Stimulated activated CD8-positive, alpha-beta memory T cell treated with anti-CD3 and anti-CD28 coated beads, Interleukin-7, amount 100 ng/mL, for 4 hours (primary cell): ENCODE data around the gene LYG2.
"Not testable (repeated sequence)": the region's sequence is repeated elsewhere in the genome, so short reads cannot be mapped to it uniquely, and the experiment has no call there.

Source experiments
- DNase-seq, 2 donors: peaks; one replicate each; pipeline ENCODE4 v3.0.0-alpha.2; 2020; ENCODE audit warnings: low read depth in 2 of 2

The LYG2 gene, protein sequence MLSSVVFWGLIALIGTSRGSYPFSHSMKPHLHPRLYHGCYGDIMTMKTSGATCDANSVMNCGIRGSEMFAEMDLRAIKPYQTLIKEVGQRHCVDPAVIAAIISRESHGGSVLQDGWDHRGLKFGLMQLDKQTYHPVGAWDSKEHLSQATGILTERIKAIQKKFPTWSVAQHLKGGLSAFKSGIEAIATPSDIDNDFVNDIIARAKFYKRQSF

DNA sequence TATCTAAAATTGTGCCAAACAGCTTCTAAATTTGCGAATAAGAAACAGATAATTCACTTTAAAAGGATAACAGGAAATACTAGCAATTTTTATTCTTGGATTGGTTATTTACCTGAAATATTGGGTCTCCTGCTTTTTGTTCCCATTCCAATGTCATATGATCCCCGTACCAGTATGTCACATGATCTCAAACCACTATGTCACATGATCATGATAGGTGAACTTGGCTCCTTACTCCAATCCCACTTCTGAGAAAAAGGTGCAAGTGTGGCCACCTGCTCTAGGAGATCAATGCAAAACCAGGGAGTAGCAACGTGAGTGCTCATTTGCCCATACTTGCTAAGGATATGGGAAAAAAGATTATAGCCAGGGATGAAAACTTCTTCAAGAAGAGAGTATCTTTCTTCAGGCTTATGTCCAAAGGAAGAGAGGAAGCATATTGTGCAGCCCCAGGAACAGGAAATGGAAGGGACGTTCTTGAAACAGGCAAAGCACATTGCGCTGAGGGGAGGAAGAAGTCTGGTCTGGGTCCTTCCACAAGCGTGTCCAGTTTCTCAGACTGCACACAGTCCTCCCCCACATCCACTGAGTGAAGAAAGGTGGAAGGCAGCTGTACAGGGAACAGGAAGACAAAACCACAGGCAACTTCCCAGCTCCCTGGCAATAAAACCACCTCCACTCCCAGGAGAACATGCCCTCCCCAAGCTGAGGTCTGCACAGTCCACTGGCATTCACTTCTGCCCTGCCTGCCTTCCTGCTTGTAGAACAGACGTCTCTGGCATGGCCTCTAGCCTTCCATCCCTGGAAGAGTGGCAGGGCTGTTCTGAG is at the start of gene LYG2:
TSS of gene LYG2 (minus strand) at position 176 of the 828 bp plus-strand sequence. CDS start 1,406 bp downstream, outside the sequence.
- no peak for DNase-seq

DNA sequence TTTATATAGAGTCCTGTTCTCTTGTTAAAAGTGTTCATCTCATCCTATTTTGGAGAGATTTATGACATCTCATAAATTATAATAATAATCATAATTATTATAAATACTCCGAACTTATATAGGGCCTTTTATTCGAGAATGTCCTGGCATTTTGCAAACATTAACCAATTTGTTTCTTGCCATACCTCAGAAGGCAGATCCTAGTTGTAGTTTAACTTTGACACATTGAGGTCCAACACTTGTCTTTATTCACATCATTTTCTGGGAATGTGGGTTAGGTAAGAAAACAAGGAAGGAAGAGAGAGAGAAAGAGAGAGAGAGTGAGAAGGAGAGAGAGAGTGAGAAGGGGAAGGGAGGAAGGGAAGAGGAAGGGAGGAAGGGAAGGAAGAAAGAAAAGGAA is 45.6 kb upstream of the LYG2 start, which contains the start of gene LYG1:
TSS of gene LYG1 (minus strand) at position 101 of the 400 bp plus-strand sequence. CDS start 5,527 bp downstream, outside the sequence.
- not testable (repeated sequence) for DNase-seq

DNA sequence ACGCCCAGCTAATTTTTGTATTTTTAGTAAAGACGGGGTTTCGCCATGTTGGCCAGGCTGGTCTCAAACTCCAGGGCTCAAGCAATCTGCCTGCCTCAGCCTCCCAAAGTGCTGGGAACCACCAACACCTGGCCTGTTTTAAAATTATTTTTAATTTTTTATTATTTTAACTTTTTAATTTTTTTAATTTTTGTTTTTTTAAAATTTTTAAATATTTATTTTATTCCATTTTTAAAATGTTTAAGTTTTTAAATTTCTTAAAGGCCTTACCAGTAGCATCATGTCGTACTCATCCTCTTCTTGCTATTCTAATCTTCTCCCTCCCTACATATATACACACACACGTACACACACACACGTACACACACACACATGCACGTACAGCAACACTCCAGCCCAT is 44.1 kb upstream of the LYG2 start:
- no peak for DNase-seq

DNA sequence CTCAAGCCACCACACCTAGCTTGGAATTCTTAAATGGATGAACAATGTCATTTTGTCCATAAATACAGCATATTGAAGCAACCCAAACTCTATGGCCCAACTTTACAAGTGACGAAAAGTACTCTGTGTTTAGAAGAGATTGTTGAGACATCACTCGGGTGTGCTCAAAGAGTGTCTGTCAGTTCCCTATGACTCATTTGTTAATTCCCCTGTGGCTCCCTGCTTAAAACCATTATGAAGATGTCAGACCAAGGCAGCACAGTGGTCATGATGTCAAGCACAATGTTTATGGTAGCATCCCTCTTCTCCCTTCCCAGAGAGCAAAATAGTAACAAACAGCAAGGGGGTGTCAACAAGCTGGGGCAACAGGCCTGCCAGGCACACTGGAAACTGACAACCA is 42.5 kb upstream of the LYG2 start:
- no peak for DNase-seq

DNA sequence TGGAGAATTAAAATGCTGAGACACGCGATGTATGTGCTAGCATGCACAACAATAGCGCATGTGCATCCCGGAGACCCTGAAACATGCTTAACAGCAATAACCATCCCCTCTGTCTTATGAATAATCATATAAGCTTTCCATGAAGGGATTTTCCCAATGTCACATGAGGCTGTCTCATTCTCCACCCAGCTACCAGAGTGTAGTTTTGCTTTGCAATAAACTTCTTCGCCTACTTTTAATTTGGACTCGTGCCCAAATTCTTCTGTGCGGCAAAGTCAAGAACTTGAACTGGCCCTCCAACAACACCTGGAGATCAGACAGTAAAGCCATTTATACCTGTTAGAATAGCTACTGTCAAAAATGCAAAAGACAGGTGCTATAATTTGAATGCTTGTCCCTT is 30.1 kb upstream of the LYG2 start:
- no peak for DNase-seq

DNA sequence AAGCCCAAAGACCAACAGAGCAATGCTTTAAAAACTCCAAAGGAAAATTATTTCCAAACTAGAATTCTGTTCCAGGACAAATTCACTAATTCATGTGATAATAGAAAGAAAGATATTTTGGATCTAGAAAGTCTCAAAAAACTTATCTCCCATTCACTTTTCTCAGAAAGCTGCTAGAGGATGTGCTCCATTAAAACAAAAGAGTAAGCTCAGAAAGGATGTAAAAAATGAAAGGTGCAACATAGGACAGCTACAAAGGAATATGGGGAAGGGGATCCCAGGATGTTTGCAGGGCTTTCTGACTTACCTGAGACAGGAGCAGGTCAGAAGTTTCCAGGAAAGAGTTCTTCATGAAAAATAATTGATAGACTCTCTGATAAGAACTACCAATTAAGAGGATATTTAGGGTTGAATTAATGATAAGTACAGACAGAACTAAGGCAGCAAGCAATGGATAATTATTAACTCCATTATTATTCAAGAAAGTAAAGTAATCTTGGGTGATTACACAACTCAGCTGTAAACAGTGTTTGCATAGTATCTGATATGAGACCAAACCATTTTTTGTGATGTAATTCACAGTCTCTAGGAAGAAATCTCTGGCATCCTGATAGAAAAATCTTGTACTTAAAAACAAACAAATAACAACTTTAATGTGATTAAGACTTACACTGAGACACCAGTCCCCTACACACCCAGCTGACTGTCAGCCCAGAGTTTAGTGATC is 24.7 kb upstream of the LYG2 start:
- DNase-seq, result no peak

DNA sequence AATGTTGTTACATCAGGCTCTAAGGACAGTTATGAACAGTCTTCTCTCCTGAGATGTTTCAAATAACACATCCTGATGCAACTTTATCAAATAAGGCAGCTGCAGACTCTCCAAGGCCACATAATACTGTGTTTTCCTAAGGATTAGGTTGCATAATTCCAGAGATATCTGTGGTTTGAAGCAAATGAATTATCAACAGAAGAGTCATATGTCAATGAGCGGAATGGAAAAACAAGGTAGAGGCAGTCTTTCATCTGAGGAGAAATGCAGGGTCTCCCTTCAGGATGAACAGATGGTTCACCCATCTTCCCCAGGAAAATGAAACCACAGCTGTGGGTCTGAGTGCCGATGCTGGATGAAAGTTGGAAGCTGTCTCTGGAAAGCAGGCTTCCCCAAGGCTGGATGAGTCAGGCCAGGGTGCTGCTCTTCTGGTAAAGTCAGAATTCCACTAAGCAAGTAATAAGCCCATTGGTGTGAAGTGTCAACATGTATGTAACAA is 23.4 kb upstream of the LYG2 start:
- no peak for DNase-seq

DNA sequence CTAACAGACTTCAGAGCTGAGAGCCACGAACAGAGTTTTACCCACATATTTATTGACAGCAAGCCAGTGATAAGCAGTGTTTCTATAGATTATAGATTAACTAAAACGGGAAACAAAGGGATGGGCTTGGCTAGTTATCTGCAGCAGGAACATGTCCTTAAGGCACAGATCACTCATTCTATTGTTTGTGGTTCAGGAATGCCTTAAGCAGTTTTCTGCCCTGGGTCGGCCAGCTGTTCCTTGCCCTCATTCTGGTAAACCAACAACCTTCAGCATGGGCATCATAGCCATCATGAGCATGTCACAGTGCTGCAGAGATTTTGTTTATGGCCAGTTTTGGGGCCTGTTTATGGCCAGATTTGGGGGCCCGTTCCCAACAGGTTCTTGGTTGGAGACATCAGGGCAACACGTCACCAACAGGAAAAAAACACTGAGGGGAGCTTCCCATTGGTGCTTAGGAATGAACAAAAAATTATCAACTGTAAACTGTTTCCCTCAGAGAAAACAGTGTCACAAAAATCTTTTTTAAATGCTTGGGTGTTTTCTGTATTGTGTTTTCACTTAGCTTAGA is 22.8 kb upstream of the LYG2 start:
- not testable (repeated sequence) for DNase-seq

DNA sequence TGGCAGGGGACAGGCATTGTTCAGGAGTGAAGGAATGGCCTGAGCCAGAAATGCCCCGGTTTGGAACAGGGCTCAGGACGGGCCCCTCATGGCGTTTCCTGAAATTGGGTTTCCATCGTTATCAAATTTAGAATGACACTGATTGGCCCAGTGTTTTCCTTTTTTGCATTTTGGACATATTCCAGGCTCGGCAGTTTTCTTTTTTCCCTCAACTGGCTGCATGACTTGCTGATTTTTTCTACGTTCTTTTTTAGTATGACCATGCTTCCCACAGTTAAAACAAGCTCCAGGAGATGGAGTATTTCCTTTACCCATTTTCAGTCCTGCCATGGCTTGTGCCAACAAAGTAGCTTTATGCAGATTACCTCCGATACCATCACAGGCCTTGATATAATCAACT is 20.4 kb upstream of the LYG2 start:
- no peak for DNase-seq

DNA sequence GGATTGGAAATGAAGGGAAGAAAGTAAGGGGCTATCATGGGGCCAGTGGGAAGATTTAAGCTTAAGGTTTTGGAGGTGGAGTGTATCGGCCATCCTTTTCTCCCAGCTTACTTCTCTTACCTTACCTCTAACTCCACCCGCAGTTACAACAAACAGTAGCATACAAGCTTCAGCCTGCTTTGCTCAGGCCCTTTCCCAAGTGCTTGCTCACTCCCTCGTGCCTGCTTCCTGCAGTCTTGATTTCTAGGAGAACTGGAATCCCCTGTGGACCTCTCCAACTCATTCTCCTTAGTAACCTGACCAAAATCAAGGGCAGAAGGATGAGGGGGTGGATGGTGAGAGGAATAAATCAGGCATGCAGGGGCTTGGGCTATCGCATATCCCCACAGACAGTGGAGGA is 5.8 kb upstream of the LYG2 start:
- no peak for DNase-seq

DNA sequence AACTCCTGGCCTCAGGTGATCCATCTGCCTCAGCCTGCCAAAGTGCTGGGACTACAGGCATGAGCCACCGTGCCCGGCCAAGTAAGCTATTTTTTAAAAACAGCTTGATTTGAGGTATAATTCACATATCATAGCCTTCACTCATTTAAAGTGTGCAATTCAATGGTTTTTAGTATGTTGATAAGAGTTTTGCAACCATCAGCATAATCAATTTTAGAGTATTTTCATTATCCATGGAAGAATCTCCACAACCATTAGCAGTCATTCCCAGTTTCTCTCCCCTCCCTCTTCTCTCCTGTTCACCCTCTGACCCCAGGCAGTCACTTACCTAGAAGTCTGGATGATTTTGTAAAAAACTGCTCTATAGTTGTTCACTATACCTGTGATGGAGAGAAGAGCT is 4.7 kb upstream of the LYG2 start:
- DNase-seq, result no peak

DNA sequence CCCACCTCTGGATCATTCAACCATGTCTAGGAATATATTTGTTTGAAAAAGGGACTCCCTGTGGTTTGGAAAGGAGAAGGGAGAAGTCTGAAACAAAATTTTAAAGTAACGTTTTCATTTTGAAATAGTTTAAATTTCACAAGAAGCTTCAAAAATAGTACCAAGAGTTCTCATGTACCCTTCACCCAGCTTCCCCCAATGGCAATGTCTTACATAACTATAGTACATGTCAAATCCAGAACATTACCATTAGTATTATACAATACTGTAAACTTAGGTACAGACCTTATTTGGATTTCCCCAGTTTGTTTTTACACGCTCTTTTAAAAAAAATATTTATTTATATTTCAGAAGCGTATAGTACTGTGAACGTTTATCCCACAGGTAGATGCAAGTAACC is 4.0 kb upstream of the LYG2 start:
- DNase-seq, result no peak

DNA sequence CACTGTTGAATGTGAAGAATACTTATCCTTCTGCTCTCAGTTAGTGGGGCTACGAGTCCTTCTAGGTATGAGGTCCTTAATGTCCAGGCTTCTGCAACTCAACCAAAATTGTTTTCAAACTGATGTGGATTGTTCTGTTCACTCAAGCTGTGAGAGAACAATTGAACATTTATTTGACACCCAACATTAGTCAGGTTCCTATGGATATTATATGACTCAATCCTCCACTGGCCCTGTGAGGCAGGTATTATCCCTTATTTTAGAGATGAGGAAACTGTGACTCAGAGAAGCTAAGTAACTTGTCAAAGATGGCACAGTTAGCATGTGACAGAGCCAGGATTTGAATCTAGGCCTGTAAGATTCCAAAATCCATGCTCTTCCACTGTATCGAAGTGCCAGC is 1.2 kb upstream of the LYG2 start:
- no peak for DNase-seq

DNA sequence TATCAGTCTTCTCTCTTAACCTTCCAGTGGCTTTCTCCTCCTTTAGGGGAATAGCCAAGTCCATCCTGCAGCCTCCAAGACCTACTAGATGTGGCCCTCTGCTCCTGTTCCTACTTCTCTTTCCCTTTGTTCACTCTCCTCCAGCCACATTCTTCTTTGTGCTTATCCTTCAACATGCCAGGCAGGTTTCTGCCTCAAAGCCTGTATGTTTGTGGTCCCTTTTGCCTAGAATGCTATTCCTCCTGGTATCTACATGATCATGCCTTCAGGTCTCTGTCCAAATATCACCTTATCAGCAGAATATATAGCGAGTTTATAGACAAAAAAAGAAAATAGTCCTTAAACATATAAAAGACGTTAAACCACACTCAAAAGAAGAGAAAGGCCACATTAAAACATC is 5.5 kb downstream of the LYG2 start:
- DNase-seq, result no peak

DNA sequence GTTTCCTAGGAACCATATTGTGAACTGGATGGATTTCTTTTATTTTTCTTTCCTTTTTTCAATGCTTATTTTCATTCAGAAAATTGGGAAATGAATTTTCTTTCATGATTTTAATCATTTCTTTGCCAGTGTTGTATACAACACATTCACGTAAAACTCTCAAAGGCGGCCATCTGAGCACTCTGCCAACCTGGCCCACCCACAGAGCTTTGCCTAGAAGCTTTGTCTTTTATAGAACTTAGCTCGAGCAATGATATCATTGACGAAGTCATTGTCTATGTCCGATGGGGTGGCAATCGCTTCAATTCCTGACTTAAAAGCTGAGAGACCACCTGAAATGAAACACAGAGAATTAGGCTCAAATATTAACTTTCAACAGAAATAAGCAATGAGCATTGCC is 13.3 kb downstream of the LYG2 start:
- DNase-seq, result no peak

DNA sequence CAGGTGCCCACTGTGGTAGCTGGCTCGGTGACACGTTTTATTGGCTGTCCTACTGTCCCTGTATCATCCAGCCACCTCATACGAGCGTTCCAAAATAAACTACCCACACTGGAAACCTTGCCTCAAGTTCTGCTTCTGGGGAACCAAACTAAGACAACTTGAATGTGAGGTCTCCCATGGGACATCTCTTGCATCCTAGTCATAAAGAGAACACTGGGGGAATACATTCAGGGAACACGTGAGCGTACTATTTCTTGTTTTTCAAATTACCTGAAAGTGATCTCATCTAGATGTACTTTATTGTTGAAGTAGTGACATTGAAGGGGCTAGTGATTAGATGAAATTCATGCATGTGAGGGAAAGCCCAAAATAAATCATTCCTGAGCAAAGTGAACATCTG is 15.0 kb downstream of the LYG2 start:
- DNase-seq, result no peak

DNA sequence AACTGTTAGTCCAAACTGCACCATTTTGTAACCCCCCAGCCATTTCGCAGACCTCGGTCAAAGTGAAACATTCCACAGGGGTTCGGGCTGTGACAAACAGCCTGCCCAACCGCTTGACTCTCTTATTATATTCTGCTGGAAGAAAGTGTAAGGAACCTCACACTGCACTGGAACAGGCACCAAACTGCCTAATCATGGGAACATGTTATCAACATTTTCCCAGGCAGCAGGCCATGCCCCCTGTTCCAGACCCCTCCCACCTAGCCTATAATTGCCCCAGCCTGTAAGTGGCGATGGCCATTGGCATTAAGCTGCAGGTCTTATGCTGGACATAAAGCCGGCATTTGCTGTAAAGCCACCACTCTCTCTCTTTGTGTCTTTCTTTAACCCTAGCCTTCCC is 16.9 kb downstream of the LYG2 start:
- no peak for DNase-seq

DNA sequence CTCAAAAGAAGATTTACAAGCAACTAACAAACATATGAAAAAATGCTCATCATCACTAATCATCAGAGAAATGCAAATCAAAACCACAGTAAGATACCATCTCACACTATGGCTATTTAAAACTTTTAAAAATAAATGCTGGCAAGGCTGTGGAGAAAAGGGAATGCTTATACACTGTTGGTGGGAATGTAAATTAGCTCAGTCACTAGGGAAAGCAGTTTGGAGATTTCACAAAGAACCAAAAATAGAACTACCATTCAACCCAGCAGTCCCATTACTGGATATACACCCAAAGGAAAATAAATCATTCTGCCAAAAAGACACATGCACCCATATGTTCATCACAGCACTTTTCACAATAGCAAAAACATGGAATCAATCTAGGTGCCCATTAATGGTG is 22.3 kb downstream of the LYG2 start:
- not testable (repeated sequence) for DNase-seq

DNA sequence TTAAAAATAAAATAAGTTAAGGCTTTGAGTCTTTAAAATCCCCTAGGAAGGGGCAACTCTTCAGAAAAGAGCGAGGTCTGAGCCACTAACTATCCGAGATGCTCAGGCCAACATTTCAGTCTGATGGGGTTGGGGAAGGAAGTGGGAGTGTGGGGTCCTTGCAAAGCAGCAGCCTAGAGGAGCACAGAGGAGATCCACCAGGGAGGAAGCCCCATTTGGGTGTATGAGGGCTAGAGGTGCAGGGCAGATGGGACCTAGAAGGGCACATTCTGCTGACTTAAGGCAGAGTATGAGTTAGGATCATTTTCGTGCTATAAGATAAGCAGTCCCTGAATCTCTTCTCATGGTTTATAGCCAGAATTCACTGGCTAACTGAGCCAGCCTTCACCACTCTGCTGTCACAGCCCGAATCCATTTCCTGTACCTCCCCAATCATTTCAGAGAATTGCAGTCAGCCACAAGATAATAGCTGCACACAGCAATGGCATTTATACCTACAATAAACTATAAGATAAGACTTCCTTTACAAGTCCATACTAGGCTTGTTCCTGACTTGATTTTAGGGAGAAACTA is 37.5 kb downstream of the LYG2 start:
- no peak for DNase-seq

DNA sequence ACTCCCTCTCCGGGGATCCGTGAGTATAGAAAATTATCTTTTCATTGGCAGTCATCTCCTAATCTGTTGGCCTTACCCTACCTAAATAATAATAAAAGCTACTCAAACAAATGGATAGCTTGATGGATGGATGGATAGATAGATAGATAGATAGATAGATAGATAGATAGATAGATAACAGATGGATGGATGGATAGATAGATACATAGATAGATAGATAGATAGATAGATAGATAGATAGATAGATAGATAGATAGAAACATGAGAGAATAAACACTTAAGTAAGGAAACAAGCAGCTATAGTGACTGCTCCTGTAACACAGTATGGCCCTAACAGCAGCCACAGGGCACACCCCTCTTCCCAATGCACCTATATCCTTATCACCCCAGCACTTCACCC is 39.4 kb downstream of the LYG2 start:
- DNase-seq, result no peak

DNA sequence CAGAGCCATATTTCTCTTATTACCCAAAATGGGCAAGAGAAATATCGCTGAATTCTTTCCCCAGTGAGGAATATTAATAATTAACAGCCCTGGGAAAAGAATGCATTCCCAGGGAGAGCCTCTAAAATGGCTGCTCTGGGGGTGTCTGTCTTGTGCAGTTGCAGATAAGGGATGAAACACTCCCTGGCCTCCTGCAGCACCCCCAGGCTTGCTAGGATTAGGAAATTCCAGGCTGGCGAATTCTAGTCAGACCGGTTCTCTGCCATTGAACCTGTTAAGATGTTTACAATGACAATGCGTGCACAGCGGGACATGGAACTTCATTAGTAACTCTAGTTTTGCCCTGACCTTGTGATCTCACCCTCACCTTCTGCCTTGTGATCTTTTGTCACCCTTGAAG is 50.0 kb downstream of the LYG2 start:
- DNase-seq, result no peak
